NOMO-1 treated with DMSO at 0.1 percent for 48 hours (cell line): Measurements from ENCODE around the gene CNTFR.
A peak's percentile ranks its signal among the peaks of the same experiment; 100 is the strongest.

Source experiments
- DNase-seq: peaks from one replicate; lab custom pipeline; 2025; ENCODE audit not compliant: unreplicated experiment; lab: John Stamatoyannopoulos, UW

CNTFR gene

DNA sequence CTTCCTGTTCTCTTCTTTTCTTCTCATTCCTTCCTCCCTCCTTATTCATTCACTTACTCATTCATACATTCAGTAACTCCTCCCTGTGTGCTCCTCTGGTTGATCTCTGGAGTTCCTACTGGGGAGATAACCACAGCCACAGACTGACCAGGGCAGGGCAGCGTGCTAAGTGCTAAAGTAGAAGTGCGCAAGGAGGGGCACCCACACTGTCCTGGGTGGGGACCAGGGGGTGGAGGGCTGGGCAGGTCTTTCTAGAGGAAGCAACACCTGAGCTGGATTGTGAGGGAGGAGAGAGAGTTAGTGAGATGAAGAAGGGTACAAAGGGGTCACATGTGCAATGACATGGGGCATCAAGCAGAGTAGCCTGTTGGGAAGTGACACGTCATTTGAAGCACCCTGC is 80.6 kb downstream of the CNTFR start:
- DNase-seq = no peak

DNA sequence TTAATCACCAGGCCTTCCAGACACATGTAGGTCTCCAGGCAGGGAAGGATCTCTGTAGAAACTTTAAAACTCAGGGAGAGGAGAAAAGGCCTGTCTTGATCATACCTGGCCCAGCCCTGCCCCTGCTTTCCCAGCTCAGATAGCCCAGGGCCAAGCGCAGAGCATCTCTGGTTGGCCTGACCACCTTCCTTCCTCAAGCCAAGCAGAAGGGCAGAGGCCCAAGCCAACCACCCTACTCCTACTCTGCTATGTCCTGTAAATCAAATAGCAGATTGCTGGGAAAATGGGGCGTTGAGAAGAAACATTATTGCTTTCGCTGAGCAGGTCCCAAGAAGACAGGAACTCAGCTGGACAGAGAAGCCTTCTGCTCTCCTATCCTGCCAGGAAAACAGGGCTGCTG is 81.1 kb downstream of the CNTFR start:
- no peak for DNase-seq

DNA sequence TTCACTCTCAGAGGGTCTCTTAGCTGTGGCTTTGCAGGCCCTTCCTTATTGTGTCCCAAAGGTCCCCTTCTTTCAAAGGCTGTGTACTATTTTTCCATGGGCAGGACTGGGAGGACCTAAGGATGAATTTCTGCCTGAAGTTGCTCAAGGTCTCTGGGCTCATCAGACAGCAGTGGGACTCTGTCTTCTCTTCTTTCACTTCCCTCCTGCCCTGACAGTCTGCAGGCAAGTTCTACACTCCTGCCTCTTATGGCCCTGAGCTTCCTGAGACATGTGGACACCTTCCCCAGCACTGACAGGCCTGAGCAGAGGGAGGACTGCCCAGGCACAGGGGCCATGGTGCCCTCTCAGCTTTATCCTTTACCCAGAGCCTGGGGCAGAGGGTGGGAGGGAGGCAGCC is 81.6 kb downstream of the CNTFR start:
- peak; percentile 43 for DNase-seq

DNA sequence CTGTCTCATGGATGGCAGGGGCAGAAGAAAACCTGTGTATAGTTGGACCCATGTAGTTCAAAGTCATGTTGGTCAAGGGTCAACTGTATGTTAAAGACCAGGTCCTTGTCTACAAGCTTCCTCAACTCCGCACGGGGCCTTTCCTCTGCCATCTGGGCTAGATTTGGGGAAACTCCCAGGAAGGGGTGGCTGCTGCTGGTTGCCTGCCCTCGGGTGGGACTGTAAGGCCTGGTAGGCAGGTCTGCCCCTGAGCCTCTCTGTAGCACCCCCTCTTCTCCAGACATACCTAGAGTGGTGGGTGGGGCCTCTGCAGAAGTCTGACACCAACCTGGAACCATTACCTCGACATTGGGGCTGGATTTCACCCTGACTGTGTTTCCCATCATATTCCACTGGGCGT is 82.0 kb downstream of the CNTFR start:
- DNase-seq = no peak

DNA sequence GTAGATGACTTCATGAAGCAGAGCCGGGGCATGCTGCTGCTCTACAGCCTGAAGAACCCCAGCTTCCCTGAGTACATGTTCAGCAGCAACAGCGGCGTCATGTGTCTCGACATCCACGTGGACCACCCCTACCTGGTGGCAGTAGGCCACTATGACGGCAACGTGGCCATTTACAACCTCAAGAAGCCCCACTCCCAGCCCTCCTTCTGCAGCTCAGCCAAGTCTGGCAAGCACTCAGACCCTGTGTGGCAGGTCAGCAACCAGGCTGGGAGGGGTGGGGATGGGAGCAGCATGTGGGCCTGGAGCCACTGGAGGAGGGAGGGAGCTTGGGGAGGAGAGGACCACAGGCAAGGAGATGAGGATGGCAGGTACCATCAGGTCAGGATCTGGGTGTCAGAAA is 82.9 kb downstream of the CNTFR start:
- no peak for DNase-seq

GRCh38 chr9:34505370-34506120 is 84.0 kb downstream of the CNTFR start:
- no peak for DNase-seq

DNA sequence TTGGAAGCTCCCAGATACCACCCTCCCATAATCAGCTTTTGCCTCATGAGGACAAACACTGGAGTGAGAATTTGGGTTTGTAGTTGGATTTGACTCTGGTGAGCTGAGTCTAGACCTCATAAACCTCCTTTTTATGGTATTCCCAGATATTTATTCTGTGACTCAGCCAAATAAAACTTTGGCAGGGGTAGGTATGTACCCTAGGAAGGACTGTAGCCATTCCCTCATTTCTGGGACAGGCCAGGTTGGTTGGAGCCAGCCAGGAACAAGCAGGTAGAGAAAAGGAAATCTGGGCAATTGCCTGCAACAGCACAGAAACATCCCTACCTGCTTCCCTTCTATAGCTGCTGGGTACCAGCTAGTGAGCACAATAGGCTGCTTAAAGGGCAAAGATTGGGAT is 86.1 kb downstream of the CNTFR start:
- DNase-seq = no peak

GRCh38 chr9:34502891-34503290 is 86.6 kb downstream of the CNTFR start:
- no peak for DNase-seq

GRCh38 chr9:34502471-34502870 is 87.1 kb downstream of the CNTFR start:
- DNase-seq = no peak

- no peak for DNase-seq
Observed at GRCh38 chr9:34501889-34502425, 87.6 kb downstream of the CNTFR start.
